Neural cell (in vitro differentiated cells): Measurements from ENCODE around the gene IL1RAPL2. TPM values are rescaled to one million over a fixed set of nuclear protein-coding genes. Genes with fewer than 3 reads are reported as not detected.

ENCODE experiments used
- H2AFZ ChIP-seq: fragments of 200-600, 300-800 bp; sonication (generic), shearing (Covaris generic); 2 replicates; pipeline ENCODE4 v1.6.0; 2014; ENCODE audit warnings: low read depth, mild to moderate bottlenecking, antibody characterized with exemption, low read length, moderate library complexity
- H3F3A ChIP-seq: fragments of 200-600 bp; shearing (Covaris generic); 2 replicates; pipeline ENCODE4 v1.6.1; 2016; ENCODE audit warnings: mild to moderate bottlenecking, moderate library complexity, mixed read lengths, antibody characterized with exemption, low read length; ENCODE audit not compliant: insufficient read depth, poor library complexity, severe bottlenecking
- H3K27ac ChIP-seq: fragments of 200-600, 300-800 bp; sonication (generic), shearing (Covaris generic); 2 replicates; pipeline ENCODE4 v1.5.1; 2014; ENCODE audit warnings: mild to moderate bottlenecking, low read length, moderate library complexity
- H3K27me3 ChIP-seq: fragments of 300-800, 200-600 bp; sonication (generic), shearing (Covaris generic); 2 replicates; pipeline ENCODE4 v1.6.0; 2014; ENCODE audit warnings: mild to moderate bottlenecking, low read depth, low read length, moderate library complexity; ENCODE audit not compliant: insufficient read depth
- H3K36me3 ChIP-seq: fragments of 300-800, 200-600 bp; sonication (generic), shearing (Covaris generic); 2 replicates; pipeline ENCODE4 v1.5.1; 2014; ENCODE audit warnings: mild to moderate bottlenecking, antibody characterized with exemption, low read length, moderate library complexity; ENCODE audit not compliant: insufficient read depth
- H3K4me2 ChIP-seq: fragments of 300-800, 200-600 bp; sonication (generic), shearing (Covaris generic); 2 replicates; pipeline ENCODE4 v1.6.0; 2014; ENCODE audit warnings: mild to moderate bottlenecking, low read length
- H3K4me3 ChIP-seq: fragments of 300-800, 200-600 bp; sonication (generic), shearing (Covaris generic); 2 replicates; pipeline ENCODE4 v1.5.1; 2014; ENCODE audit warnings: mild to moderate bottlenecking, low read length, moderate library complexity
- H3K79me2 ChIP-seq: fragments of 200-600 bp; shearing (Covaris generic); replicated peaks from 2 replicates; pipeline ENCODE4 v1.6.0; 2014; ENCODE audit warnings: mild to moderate bottlenecking, low read length, moderate library complexity; ENCODE audit not compliant: insufficient read depth
- H3K9ac ChIP-seq: fragments of 300-800, 200-600 bp; sonication (generic), shearing (Covaris generic); 2 replicates; pipeline ENCODE4 v1.6.1; 2016; ENCODE audit warnings: mild to moderate bottlenecking, low read length, mixed read lengths
- H3K9me2 ChIP-seq: fragments of 200-600 bp; shearing (Covaris generic); 2 replicates; pipeline ENCODE4 v1.6.1; 2016; ENCODE audit warnings: mild to moderate bottlenecking, low read length, mixed read lengths; ENCODE audit not compliant: insufficient read depth
- H3K9me3 ChIP-seq: fragments of 200-600, 300-800 bp; sonication (generic), shearing (Covaris generic); 2 replicates; pipeline ENCODE4 v1.6.1; 2016; ENCODE audit warnings: mild to moderate bottlenecking, mixed run types, low read length, moderate library complexity, mixed read lengths
- H4K20me1 ChIP-seq: fragments of 200-600 bp; shearing (Covaris generic); 2 replicates; pipeline ENCODE4 v1.6.1; 2016; ENCODE audit warnings: mild to moderate bottlenecking, mixed run types; ENCODE audit not compliant: insufficient read depth
- CTCF ChIP-seq: fragments of 450-650 bp; IDR thresholded peaks from 2 replicates; pipeline ENCODE4 v1.5.1; 2014; ENCODE audit warnings: antibody characterized with exemption, mild to moderate bottlenecking, moderate library complexity; ENCODE audit not compliant: poor library complexity, severe bottlenecking
- EP300 ChIP-seq: fragments of 450-650 bp; conservative IDR thresholded peaks from 2 replicates; pipeline ENCODE4 v1.6.1; 2014; ENCODE audit warnings: antibody characterized with exemption, mild to moderate bottlenecking, moderate library complexity; ENCODE audit not compliant: poor library complexity, severe bottlenecking
- EZH2 ChIP-seq: fragments of 200-600, 300-800 bp; shearing (Covaris generic), sonication (generic); IDR thresholded peaks from 2 replicates; pipeline ENCODE4 v1.6.1; 2014; ENCODE audit warnings: antibody characterized with exemption, low read length, borderline replicate concordance, mild to moderate bottlenecking; ENCODE audit not compliant: insufficient read depth, poor library complexity, severe bottlenecking
- MXI1 ChIP-seq: fragments of 450-650 bp; conservative IDR thresholded peaks from 2 replicates; pipeline ENCODE4 v1.6.1; 2014; ENCODE audit warnings: antibody characterized with exemption, mild to moderate bottlenecking; ENCODE audit not compliant: poor library complexity, severe bottlenecking
- POLR2AphosphoS5 ChIP-seq: IDR thresholded peaks from 2 replicates; pipeline ENCODE4 v1.6.1; 2012
- RAD21 ChIP-seq: fragments of 450-650 bp; conservative IDR thresholded peaks from 2 replicates; pipeline ENCODE4 v1.6.1; 2014; ENCODE audit warnings: antibody characterized with exemption, mild to moderate bottlenecking, moderate library complexity
- SMC3 ChIP-seq: fragments of 450-650 bp; conservative IDR thresholded peaks from 2 replicates; pipeline ENCODE4 v1.6.1; 2014; ENCODE audit warnings: antibody characterized with exemption, mild to moderate bottlenecking, moderate library complexity; ENCODE audit not compliant: poor library complexity
- TAF1 ChIP-seq: IDR thresholded peaks from 2 replicates; pipeline ENCODE4 v1.6.1; 2012; ENCODE audit warnings: low read depth
- polyA plus RNA-seq: library from polyadenylated mRNA; depleted of rRNA; stranded (reverse); fragments of >200 nt; gene quantifications from 2 replicates; pipeline ENCODE4 v1.2.3, GENCODE V29; 2014
- TF ChIP-seq, protein P1 (sequence below): IDR thresholded peaks from 2 replicates; pipeline ENCODE4 v1.6.1; 2012; ENCODE audit warnings: borderline replicate concordance

IL1RAPL2 gene
- polyA plus RNA-seq, 1 donor from 2014 or later, result not detected

GRCh38 chrX:105263801-105264200 lies 697.8 kb downstream of the IL1RAPL2 start:
- Histone ChIP-seq H3K4me2 (no peak overlapping the region), H3K27me3 (no peaks in the 10 kb centered on the region), H3K79me2 (no peaks in the 10 kb centered on the region), H3F3A (no peaks in the 10 kb centered on the region), H3K36me3 (no peaks in the 10 kb centered on the region), H3K4me3 (no peak overlapping the region), H3K9ac (no peak overlapping the region), H3K27ac (no peak overlapping the region), H2AFZ (no peak overlapping the region), H3K9me2 (no peaks in the 10 kb centered on the region), H4K20me1 (no peaks in the 10 kb centered on the region), H3K9me3 (no peaks in the 10 kb centered on the region)
- TF ChIP-seq TAF1 (no peak), SMC3 (no peak), RAD21 (no peak), MXI1 (no peak), EZH2 (no peak), CTCF (no peak), POLR2AphosphoS5 (no peak), EP300 (no peak)
- TF ChIP-seq, protein P1, sequence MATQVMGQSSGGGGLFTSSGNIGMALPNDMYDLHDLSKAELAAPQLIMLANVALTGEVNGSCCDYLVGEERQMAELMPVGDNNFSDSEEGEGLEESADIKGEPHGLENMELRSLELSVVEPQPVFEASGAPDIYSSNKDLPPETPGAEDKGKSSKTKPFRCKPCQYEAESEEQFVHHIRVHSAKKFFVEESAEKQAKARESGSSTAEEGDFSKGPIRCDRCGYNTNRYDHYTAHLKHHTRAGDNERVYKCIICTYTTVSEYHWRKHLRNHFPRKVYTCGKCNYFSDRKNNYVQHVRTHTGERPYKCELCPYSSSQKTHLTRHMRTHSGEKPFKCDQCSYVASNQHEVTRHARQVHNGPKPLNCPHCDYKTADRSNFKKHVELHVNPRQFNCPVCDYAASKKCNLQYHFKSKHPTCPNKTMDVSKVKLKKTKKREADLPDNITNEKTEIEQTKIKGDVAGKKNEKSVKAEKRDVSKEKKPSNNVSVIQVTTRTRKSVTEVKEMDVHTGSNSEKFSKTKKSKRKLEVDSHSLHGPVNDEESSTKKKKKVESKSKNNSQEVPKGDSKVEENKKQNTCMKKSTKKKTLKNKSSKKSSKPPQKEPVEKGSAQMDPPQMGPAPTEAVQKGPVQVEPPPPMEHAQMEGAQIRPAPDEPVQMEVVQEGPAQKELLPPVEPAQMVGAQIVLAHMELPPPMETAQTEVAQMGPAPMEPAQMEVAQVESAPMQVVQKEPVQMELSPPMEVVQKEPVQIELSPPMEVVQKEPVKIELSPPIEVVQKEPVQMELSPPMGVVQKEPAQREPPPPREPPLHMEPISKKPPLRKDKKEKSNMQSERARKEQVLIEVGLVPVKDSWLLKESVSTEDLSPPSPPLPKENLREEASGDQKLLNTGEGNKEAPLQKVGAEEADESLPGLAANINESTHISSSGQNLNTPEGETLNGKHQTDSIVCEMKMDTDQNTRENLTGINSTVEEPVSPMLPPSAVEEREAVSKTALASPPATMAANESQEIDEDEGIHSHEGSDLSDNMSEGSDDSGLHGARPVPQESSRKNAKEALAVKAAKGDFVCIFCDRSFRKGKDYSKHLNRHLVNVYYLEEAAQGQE, result no peak

DNA sequence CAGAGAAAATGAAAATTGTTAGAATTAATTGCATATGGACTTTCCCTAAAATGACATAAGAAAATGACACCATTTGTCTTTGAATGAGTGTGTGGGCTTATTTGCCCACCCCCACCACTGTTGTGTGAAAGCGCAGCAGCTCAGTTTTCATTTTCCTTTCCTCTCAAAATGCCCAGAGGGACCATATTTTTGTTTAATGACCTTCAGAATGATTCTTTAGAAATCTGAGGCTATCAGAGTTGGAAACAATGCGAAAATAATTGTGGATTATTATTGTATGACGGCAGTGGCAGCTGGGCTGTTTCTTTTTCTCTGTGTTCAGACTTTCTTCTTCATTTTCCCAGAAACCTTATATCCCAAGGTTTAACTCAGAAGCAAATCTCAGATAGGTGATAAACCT lies 699.1 kb downstream of the IL1RAPL2 start:
- Histone ChIP-seq H3K36me3 (no peaks in the 10 kb centered on the region), H2AFZ (no peak overlapping the region), H3K27ac (no peak overlapping the region), H3K9me2 (no peaks in the 10 kb centered on the region), H3K27me3 (no peaks in the 10 kb centered on the region), H3K4me2 (no peak overlapping the region), H3K4me3 (no peak overlapping the region), H4K20me1 (no peaks in the 10 kb centered on the region), H3K9ac (no peak overlapping the region), H3F3A (no peaks in the 10 kb centered on the region), H3K79me2 (no peaks in the 10 kb centered on the region), H3K9me3 (no peaks in the 10 kb centered on the region)
- no peak for TF ChIP-seq CTCF
